ENCODE results near the gene LTK.

Gene LTK

GRCh38 chr15:41511899-41512369, 1.7 kb downstream of the LTK start:
- H3K27me3 ChIP-seq (ENCODE audit: insufficient read depth, low read length, poor library complexity): no peaks in the 10 kb centered on the region
- H3K79me2 ChIP-seq (ENCODE audit: insufficient read depth, low read length): no peaks in the 10 kb centered on the region
- no peak overlapping the region for H2AFZ ChIP-seq (ENCODE audit: low read depth, low read length)
- no peak for ATAC-seq (ENCODE audit: insufficient read depth, low read depth)
- no peaks in the 10 kb centered on the region for H3K9me3 ChIP-seq (ENCODE audit: insufficient read depth, low read length, severe bottlenecking)
- H3K4me3 ChIP-seq (ENCODE audit: low read depth in 1 of 2, low read length in 2 of 2): no peak overlapping the region
- TF ChIP-seq CTCF (IDR thresholded peaks at IDR 0.05; ENCODE audit: borderline replicate concordance, extremely low read depth, low read length, poor library complexity, severe bottlenecking): no peak
- no peak for TF ChIP-seq EZH2 (IDR thresholded peaks at IDR 0.05; ENCODE audit: borderline replicate concordance, low read depth, low read length, severe bottlenecking)
- H4K20me1 ChIP-seq (ENCODE audit: insufficient read depth, low read length): no peaks in the 10 kb centered on the region
- DNase-seq: no peak
- no peak overlapping the region for H3K27ac ChIP-seq (ENCODE audit: low read length)
- 0 out of 2 replicates have a peak, but pooled peaks cover under 1% of the 10 kb centered on the region for H3K36me3 ChIP-seq (ENCODE audit: insufficient read depth, low read length)
- H3K9ac ChIP-seq (ENCODE audit: low read depth, low read length): no peak overlapping the region
- H3K4me2 ChIP-seq (ENCODE audit: insufficient read depth, low read length): no peak overlapping the region
- H3K4me1 ChIP-seq (ENCODE audit: insufficient read depth, low read length): no peaks in the 10 kb centered on the region

GRCh38 chr15:41511331-41511898, 2.2 kb downstream of the LTK start:
- Histone ChIP-seq H3K4me2 (ENCODE audit: insufficient read depth, low read length) (no peak overlapping the region), H3K4me1 (ENCODE audit: insufficient read depth, low read length) (no peaks in the 10 kb centered on the region), H3K9ac (ENCODE audit: low read depth, low read length) (no peak overlapping the region), H3K36me3 (ENCODE audit: insufficient read depth, low read length) (no peaks in the 10 kb centered on the region), H3K79me2 (ENCODE audit: insufficient read depth, low read length) (no peaks in the 10 kb centered on the region), H3K27ac (ENCODE audit: low read length) (no peak overlapping the region), H3K27me3 (ENCODE audit: insufficient read depth, low read length, poor library complexity) (no peaks in the 10 kb centered on the region), H3K9me3 (ENCODE audit: insufficient read depth, low read length, severe bottlenecking) (no peaks in the 10 kb centered on the region), H2AFZ (ENCODE audit: low read depth, low read length) (no peak overlapping the region), H3K4me3 (ENCODE audit: low read depth in 1 of 2, low read length in 2 of 2) (no peak overlapping the region), H4K20me1 (ENCODE audit: insufficient read depth, low read length) (no peaks in the 10 kb centered on the region)
- ATAC-seq (ENCODE audit: insufficient read depth, low read depth) (no peak), DNase-seq (no peak)
- TF ChIP-seq EZH2 (IDR thresholded peaks at IDR 0.05; ENCODE audit: borderline replicate concordance, low read depth, low read length, severe bottlenecking) (no peak), CTCF (IDR thresholded peaks at IDR 0.05; ENCODE audit: borderline replicate concordance, extremely low read depth, low read length, poor library complexity, severe bottlenecking) (no peak)

- Histone ChIP-seq H3K9me3 (ENCODE audit: insufficient read depth, low read length, severe bottlenecking) (no peaks in the 10 kb centered on the region), H3K27ac (ENCODE audit: low read length) (no peak overlapping the region), H3K4me3 (ENCODE audit: low read depth in 1 of 2, low read length in 2 of 2) (no peak overlapping the region), H3K4me2 (ENCODE audit: insufficient read depth, low read length) (no peak overlapping the region), H4K20me1 (ENCODE audit: insufficient read depth, low read length) (no peaks in the 10 kb centered on the region), H3K27me3 (ENCODE audit: insufficient read depth, low read length, poor library complexity) (no peaks in the 10 kb centered on the region), H3K9ac (ENCODE audit: low read depth, low read length) (no peak overlapping the region), H3K79me2 (ENCODE audit: insufficient read depth, low read length) (no peaks in the 10 kb centered on the region), H3K4me1 (ENCODE audit: insufficient read depth, low read length) (no peaks in the 10 kb centered on the region), H2AFZ (ENCODE audit: low read depth, low read length) (no peak overlapping the region), H3K36me3 (ENCODE audit: insufficient read depth, low read length) (no peaks in the 10 kb centered on the region)
- DNase-seq (no peak), ATAC-seq (ENCODE audit: insufficient read depth, low read depth) (no peak)
- TF ChIP-seq CTCF (IDR thresholded peaks at IDR 0.05; ENCODE audit: borderline replicate concordance, extremely low read depth, low read length, poor library complexity, severe bottlenecking): no peak
Observed at GRCh38 chr15:41510728-41511127, 2.9 kb downstream of the LTK start.
